A673 (cell line): ENCODE measurements around the gene CBX2. TPM values are rescaled to one million over a fixed set of nuclear protein-coding genes. Genes with fewer than 3 reads are reported as not detected.

Experiments used
- BruUV-seq: library from RNA; stranded (reverse); fragments of 400-500 nt; replicated peaks from 2 replicates; lab custom pipeline; 2021; lab: Mats Ljungman, UMichigan
- CTCF ChIA-PET: fragments of 300-600 bp; sonication (Branson Sonifier 250); formaldehyde crosslinking; loops from one replicate; lab custom pipeline; 2022; ENCODE audit warnings: antibody characterized with exemption; lab: Charles Lee
- POLR2A ChIA-PET: fragments of 300-600 bp; sonication (Branson Sonifier 250); formaldehyde crosslinking; loops from one replicate; lab custom pipeline; 2022; ENCODE audit warnings: antibody characterized with exemption; ENCODE audit not compliant: low non-redundant PET; lab: Charles Lee
- DNase-seq: peaks from one replicate; pipeline ENCODE4 v3.0.0-alpha.2; 2015; ENCODE audit warnings: low spot score
- H3K27ac ChIP-seq: fragments of 200-600 bp; sonication (generic); 2 replicates; pipeline ENCODE4 v1.5.1; 2016; ENCODE audit warnings: mixed run types, low read depth, mild to moderate bottlenecking, mixed read lengths, antibody characterized with exemption, low read length; ENCODE audit not compliant: poor library complexity, severe bottlenecking
- H3K27me3 ChIP-seq: fragments of 200-600 bp; sonication (generic); replicated peaks from 2 replicates; pipeline ENCODE4 v1.6.1; 2017; ENCODE audit warnings: mixed run types, low read depth, mild to moderate bottlenecking, mixed read lengths, antibody characterized with exemption, low read length; ENCODE audit not compliant: insufficient read depth, poor library complexity
- H3K36me3 ChIP-seq: fragments of 200-600 bp; sonication (generic); 2 replicates; pipeline ENCODE4 v1.6.1; 2016; ENCODE audit warnings: mixed run types, mild to moderate bottlenecking, mixed read lengths, antibody characterized with exemption, low read length; ENCODE audit not compliant: insufficient read depth, poor library complexity, severe bottlenecking
- H3K4me1 ChIP-seq: fragments of 200-600 bp; sonication (generic); 2 replicates; pipeline ENCODE4 v1.6.1; 2017; ENCODE audit warnings: mixed run types, mild to moderate bottlenecking, mixed read lengths, antibody characterized with exemption, low read length; ENCODE audit not compliant: insufficient read depth, poor library complexity, severe bottlenecking
- H3K4me3 ChIP-seq: fragments of 200-600 bp; sonication (generic); 2 replicates; pipeline ENCODE4 v1.5.1; 2016; ENCODE audit warnings: low read depth, mixed run types, mild to moderate bottlenecking, mixed read lengths, low read length; ENCODE audit not compliant: poor library complexity, severe bottlenecking
- H3K9me3 ChIP-seq: fragments of 200-600 bp; sonication (generic); 2 replicates; pipeline ENCODE4 v1.6.1; 2016; ENCODE audit warnings: mixed run types, low read depth, mild to moderate bottlenecking, mixed read lengths, antibody characterized with exemption, low read length; ENCODE audit not compliant: poor library complexity, severe bottlenecking
- CTCF ChIP-seq: fragments of 300-800, 200-600 bp; sonication (generic); conservative IDR thresholded peaks from 2 replicates; pipeline ENCODE4 v1.5.1; 2017; ENCODE audit warnings: low read depth, mild to moderate bottlenecking, antibody characterized with exemption, low read length, moderate library complexity, mixed read lengths
- EZH2 ChIP-seq: fragments of 200-600 bp; sonication (generic); IDR thresholded peaks from 2 replicates; pipeline ENCODE4 v1.6.1; 2017; ENCODE audit warnings: borderline replicate concordance, low read depth, mild to moderate bottlenecking, mixed read lengths, antibody characterized with exemption, low read length; ENCODE audit not compliant: poor library complexity, severe bottlenecking
- intact Hi-C: fragments of 100-400 bp; cut with micrococcal nuclease; formaldehyde crosslinking; loops from one replicate; pipeline ENCODE4 v1.10.0; 2022; ENCODE audit not compliant: unreplicated experiment
- total RNA-seq: library from RNA; stranded (reverse); gene quantifications from 2 replicates; pipeline ENCODE4 v1.2.3, GENCODE V29; 2021

CBX2 gene
- total RNA-seq, 1 experiment from 2014 or later, result 59.5 TPM

GRCh38 chr17:79809530-79810129, 31.7 kb downstream of the CBX2 start:
- BruUV-seq, result no TSS peak
- H3K27ac ChIP-seq, result peak overlapping the region; percentile 96
- no peak for TF ChIP-seq CTCF
- no peak for TF ChIP-seq EZH2
- DNase-seq, result no peak
- H3K9me3 ChIP-seq, result no peaks in the 10 kb centered on the region
- no peaks in the 10 kb centered on the region for H3K36me3 ChIP-seq
- H3K4me3 ChIP-seq, result peak overlapping the region; percentile 49
- POLR2A ChIA-PET, result no interaction called here
- no peaks in the 10 kb centered on the region for H3K27me3 ChIP-seq
- H3K4me1 ChIP-seq, result peaks cover 36% of the 10 kb centered on the region
- CTCF ChIA-PET, result interaction anchor here (0.6 to 0.8 kb wide), 2 partner anchors 31 to 64 kb away, joined by 3 read pairs; no protein-coding TSS in a partner anchor
- intact Hi-C loops, result loop anchor here (2.0 kb wide), 1 partner anchor 17 kb away; no protein-coding TSS in a partner anchor

DNA sequence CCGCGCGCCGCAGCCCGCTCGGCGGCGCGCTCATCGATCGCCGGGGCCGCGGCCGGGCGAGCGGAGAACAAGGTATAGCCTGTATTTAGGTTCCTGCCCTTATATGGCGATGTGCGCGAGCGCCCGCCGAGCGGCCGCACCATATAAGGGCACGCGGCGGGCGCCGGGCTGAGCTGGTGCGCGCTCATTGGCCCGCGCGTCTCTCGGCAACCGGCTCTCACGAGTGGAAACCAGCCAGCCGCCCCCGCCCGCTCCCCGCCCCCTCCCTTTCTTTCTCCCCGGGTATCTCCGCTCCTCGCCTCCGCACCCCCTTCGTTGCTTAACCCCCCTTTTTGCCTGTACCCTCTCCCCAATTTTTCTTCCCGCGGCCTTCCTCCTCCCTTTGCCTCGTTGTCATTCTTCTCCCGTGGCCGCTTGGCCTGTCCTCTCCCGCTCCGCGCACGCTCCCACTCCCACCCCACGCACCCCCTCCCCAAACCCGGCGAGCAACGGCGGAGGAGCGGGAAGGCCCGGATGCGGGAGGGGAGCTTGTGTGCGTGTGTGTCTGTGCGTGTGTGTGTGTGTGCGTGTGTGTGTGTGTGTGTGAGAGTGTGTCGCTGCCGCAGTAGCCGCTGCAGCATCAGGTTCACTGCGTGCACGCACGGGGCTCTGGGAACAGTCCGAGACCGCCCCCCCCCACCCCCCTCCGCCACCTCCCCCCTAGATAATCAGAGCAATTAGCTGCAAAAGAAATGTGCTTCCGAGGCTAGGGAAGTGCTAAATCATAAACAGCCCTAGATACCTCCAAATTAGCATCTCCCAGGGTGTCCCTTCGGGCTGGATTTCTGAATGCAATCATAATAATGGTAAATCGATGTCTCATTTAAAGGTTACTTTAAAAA, 32.4 kb downstream of the CBX2 start:
- ChIA-PET POLR2A (interaction anchor here (0.6 to 1.5 kb wide), 3 partner anchors 17 to 25 kb away, joined by 4 to 9 read pairs (median 6); no protein-coding TSS in a partner anchor), CTCF (interaction anchor here (0.5 to 2.0 kb wide), 7 partner anchors 10 to 65 kb away, joined by 3 to 5 read pairs (median 3); partner anchors contain the start of gene CBX8)
- Histone ChIP-seq H3K27ac (peak overlapping the region; percentile 96), H3K27me3 (no peaks in the 10 kb centered on the region), H3K4me3 (peak overlapping the region; percentile 49), H3K36me3 (no peaks in the 10 kb centered on the region), H3K4me1 (peaks cover 28% of the 10 kb centered on the region), H3K9me3 (no peaks in the 10 kb centered on the region)
- DNase-seq, result peak; percentile 95
- BruUV-seq, result no TSS peak
- intact Hi-C loops, result loop anchor here (2.0 kb wide), 1 partner anchor 16 kb away; no protein-coding TSS in a partner anchor
- TF ChIP-seq CTCF, result no peak
- no peak for TF ChIP-seq EZH2
